KMS-11 (cell line): ENCODE measurements around the gene SRM.

Experiments
- H2AFZ ChIP-seq: fragments of 200-600 bp; sonication (generic); 2 replicates; pipeline ENCODE4 v1.6.1; 2016; ENCODE audit warnings: antibody characterized with exemption, mixed run types, low read depth
- H3K27ac ChIP-seq: fragments of 200-600 bp; sonication (generic); 2 replicates; pipeline ENCODE4 v1.6.1; 2016; ENCODE audit warnings: mild to moderate bottlenecking, mixed run types
- H3K27me3 ChIP-seq: fragments of 200-600 bp; sonication (generic); 2 replicates; pipeline ENCODE4 v1.6.1; 2017; ENCODE audit warnings: mild to moderate bottlenecking, low read depth, mixed run types, moderate library complexity; ENCODE audit not compliant: insufficient read depth
- H3K36me3 ChIP-seq: fragments of 200-600 bp; sonication (generic); 2 replicates; pipeline ENCODE4 v1.6.1; 2017; ENCODE audit warnings: mild to moderate bottlenecking, mixed run types; ENCODE audit not compliant: insufficient read depth
- H3K4me1 ChIP-seq: fragments of 200-600 bp; sonication (generic); 2 replicates; pipeline ENCODE4 v1.6.1; 2016; ENCODE audit warnings: mild to moderate bottlenecking, low read depth, mixed run types; ENCODE audit not compliant: poor library complexity, severe bottlenecking
- H3K4me2 ChIP-seq: fragments of 200-600 bp; sonication (generic); 2 replicates; pipeline ENCODE4 v1.7.0; 2016; ENCODE audit warnings: mild to moderate bottlenecking, mixed run types
- H3K4me3 ChIP-seq: fragments of 200-600 bp; sonication (generic); IDR thresholded peaks from 2 replicates; pipeline ENCODE4 v1.6.1; 2017; ENCODE audit warnings: low read depth, low read length, mixed read lengths; ENCODE audit not compliant: insufficient read depth
- H3K79me2 ChIP-seq: fragments of 200-600 bp; sonication (generic); 2 replicates; pipeline ENCODE4 v1.6.1; 2016; ENCODE audit warnings: low read depth, mixed run types; ENCODE audit not compliant: insufficient read depth
- H3K9ac ChIP-seq: fragments of 200-600 bp; sonication (generic); 2 replicates; pipeline ENCODE4 v1.6.1; 2016; ENCODE audit warnings: mild to moderate bottlenecking, mixed run types
- H4K20me1 ChIP-seq: fragments of 200-600 bp; sonication (generic); 2 replicates; pipeline ENCODE4 v1.6.1; 2016; ENCODE audit warnings: mild to moderate bottlenecking, mixed run types; ENCODE audit not compliant: insufficient read depth
- TF ChIP-seq, protein P1 (sequence below): fragments of 200-600 bp; sonication (generic); conservative IDR thresholded peaks from 2 replicates; pipeline ENCODE4 v1.6.1; 2017; ENCODE audit warnings: low read depth, mild to moderate bottlenecking, antibody characterized with exemption, low read length, moderate library complexity, mixed read lengths

SRM gene

GRCh38 chr1:11059155-11059967 is 457 bp downstream of the SRM start:
- TF ChIP-seq, protein P1, sequence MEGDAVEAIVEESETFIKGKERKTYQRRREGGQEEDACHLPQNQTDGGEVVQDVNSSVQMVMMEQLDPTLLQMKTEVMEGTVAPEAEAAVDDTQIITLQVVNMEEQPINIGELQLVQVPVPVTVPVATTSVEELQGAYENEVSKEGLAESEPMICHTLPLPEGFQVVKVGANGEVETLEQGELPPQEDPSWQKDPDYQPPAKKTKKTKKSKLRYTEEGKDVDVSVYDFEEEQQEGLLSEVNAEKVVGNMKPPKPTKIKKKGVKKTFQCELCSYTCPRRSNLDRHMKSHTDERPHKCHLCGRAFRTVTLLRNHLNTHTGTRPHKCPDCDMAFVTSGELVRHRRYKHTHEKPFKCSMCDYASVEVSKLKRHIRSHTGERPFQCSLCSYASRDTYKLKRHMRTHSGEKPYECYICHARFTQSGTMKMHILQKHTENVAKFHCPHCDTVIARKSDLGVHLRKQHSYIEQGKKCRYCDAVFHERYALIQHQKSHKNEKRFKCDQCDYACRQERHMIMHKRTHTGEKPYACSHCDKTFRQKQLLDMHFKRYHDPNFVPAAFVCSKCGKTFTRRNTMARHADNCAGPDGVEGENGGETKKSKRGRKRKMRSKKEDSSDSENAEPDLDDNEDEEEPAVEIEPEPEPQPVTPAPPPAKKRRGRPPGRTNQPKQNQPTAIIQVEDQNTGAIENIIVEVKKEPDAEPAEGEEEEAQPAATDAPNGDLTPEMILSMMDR = no peak
- peak overlapping the region; percentile 89 for H3K9ac ChIP-seq
- H3K27ac ChIP-seq = peak overlapping the region; percentile 53
- 0 out of 2 replicates have a peak overlapping the region, but pooled peaks have one; percentile 57 for H2AFZ ChIP-seq
- no peaks in the 10 kb centered on the region for H4K20me1 ChIP-seq
- peaks cover 12% of the 10 kb centered on the region; the same call in 1 of the 2 replicates for H3K36me3 ChIP-seq
- H3K79me2 ChIP-seq = peaks cover 40% of the 10 kb centered on the region
- H3K4me3 ChIP-seq = peak overlapping the region; percentile 77
- H3K27me3 ChIP-seq = no peaks in the 10 kb centered on the region
- H3K4me1 ChIP-seq = peaks cover 46% of the 10 kb centered on the region
- H3K4me2 ChIP-seq = peak overlapping the region; percentile 95

GRCh38 chr1:11058595-11059154 is 1.1 kb downstream of the SRM start:
- Histone ChIP-seq H3K27me3 (no peaks in the 10 kb centered on the region), H3K4me1 (peaks cover 40% of the 10 kb centered on the region), H3K79me2 (peaks cover 40% of the 10 kb centered on the region), H3K36me3 (peaks cover 12% of the 10 kb centered on the region; the same call in 1 of the 2 replicates), H3K9ac (peak overlapping the region; percentile 89), H4K20me1 (no peaks in the 10 kb centered on the region), H3K4me2 (peak overlapping the region; percentile 95), H2AFZ (0 out of 2 replicates have a peak overlapping the region, but pooled peaks have one; percentile 57), H3K27ac (peak overlapping the region; percentile 53; the same call in 1 of the 2 replicates), H3K4me3 (peak overlapping the region; percentile 77)
- TF ChIP-seq, protein P1 = no peak

DNA sequence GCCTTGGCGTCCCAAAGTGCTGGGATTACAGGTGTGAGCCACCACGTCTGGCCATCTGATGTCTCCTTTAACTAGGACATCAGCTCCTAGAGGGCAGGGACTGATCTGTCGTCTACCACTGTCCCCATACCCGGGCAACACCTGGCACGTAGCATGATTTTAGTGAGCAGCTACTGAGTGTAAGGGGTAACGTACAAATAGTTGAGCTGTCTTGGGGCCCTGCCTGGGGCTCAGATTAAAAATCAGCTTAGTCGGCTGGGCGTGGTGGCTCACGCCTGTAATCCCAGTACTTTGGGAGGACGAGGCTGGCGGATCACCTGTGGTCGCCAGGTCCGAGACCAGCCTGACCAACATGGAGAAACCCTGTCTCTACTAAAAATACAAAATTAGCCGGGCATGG is 1.8 kb downstream of the SRM start:
- H3K4me2 ChIP-seq = peak overlapping the region; percentile 95
- no peak overlapping the region for H3K9ac ChIP-seq
- TF ChIP-seq, protein P1 = no peak
- H3K27me3 ChIP-seq = no peaks in the 10 kb centered on the region
- H2AFZ ChIP-seq = no peak overlapping the region
- H3K4me1 ChIP-seq = peaks cover 34% of the 10 kb centered on the region
- no peak overlapping the region for H3K27ac ChIP-seq
- H3K79me2 ChIP-seq = peaks cover 40% of the 10 kb centered on the region
- H3K36me3 ChIP-seq = peaks cover 12% of the 10 kb centered on the region; the same call in 1 of the 2 replicates
- no peaks in the 10 kb centered on the region for H4K20me1 ChIP-seq
- no peak overlapping the region for H3K4me3 ChIP-seq

GRCh38 chr1:11057477-11057876 is 2.3 kb downstream of the SRM start:
- Histone ChIP-seq H3K36me3 (peaks cover 12% of the 10 kb centered on the region; the same call in 1 of the 2 replicates), H2AFZ (no peak overlapping the region), H3K9ac (no peak overlapping the region), H3K4me2 (peak overlapping the region; percentile 95; the same call in 1 of the 2 replicates), H3K4me1 (peaks cover 28% of the 10 kb centered on the region), H3K79me2 (peaks cover 40% of the 10 kb centered on the region), H4K20me1 (no peaks in the 10 kb centered on the region), H3K4me3 (no peak overlapping the region), H3K27me3 (no peaks in the 10 kb centered on the region), H3K27ac (no peak overlapping the region)
- TF ChIP-seq, protein P1 = no peak
